ENCODE measurements around the gene ARHGEF4.

ARHGEF4 gene

GRCh38 chr2:131094463-131095281 is 258.0 kb downstream of the ARHGEF4 start:
- H3K79me2 ChIP-seq (ENCODE audit: insufficient read depth, low read depth), result peaks cover 31% of the 10 kb centered on the region
- H3K27ac ChIP-seq, result peak overlapping the region; percentile 90; the same call in 1 of the 2 replicates
- peaks cover 26% of the 10 kb centered on the region for H3K4me1 ChIP-seq (ENCODE audit: low read depth, poor library complexity, severe bottlenecking)
- H4K20me1 ChIP-seq (ENCODE audit: insufficient read depth), result peaks cover 4% of the 10 kb centered on the region; the same call in 1 of the 2 replicates
- no peak overlapping the region; the same call in 1 of the 2 replicates for H3K9ac ChIP-seq
- no peak for TF ChIP-seq CTCF (conservative IDR thresholded peaks at IDR 0.05; ENCODE audit: low read depth, low read length)
- peak overlapping the region; percentile 54; the same call in 1 of the 2 replicates for H3K4me2 ChIP-seq
- H3K27me3 ChIP-seq (ENCODE audit: insufficient read depth, low read depth), result no peaks in the 10 kb centered on the region
- peak overlapping the region; percentile 59 for H3K4me3 ChIP-seq (IDR thresholded peaks at IDR 0.05; ENCODE audit: insufficient read depth, low read depth, low read length)
- peak overlapping the region; percentile 94; the same call in 1 of the 2 replicates for H2AFZ ChIP-seq (ENCODE audit: low read depth)
- no peaks in the 10 kb centered on the region for H3K36me3 ChIP-seq (ENCODE audit: insufficient read depth)
